Measurements from ENCODE around the gene SLC5A5.

Gene SLC5A5

GRCh38 chr19:17920527-17920926, 48.8 kb downstream of the SLC5A5 start:
- no peak for DNase-seq (ENCODE audit: low read depth)

DNA sequence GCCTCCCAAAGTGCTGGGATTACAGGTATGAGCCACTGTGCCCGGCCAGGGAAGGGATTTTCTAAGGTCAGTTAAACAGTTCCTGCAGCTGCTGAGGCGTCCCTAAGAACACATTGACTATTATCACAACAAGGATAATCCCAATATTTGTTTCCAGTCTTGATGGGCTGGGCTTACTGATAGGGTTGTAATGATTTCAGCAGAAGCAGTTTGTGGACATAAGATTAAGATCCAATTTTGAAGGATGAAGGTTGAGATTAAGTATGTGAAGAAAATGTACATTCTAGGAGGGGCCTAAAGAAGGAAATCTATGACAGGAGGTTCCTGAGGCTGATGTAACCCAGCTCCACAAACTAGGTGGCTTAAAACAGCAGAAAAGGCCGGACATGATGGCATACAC, 50.4 kb downstream of the SLC5A5 start:
- no peak for DNase-seq (ENCODE audit: low read depth)

DNA sequence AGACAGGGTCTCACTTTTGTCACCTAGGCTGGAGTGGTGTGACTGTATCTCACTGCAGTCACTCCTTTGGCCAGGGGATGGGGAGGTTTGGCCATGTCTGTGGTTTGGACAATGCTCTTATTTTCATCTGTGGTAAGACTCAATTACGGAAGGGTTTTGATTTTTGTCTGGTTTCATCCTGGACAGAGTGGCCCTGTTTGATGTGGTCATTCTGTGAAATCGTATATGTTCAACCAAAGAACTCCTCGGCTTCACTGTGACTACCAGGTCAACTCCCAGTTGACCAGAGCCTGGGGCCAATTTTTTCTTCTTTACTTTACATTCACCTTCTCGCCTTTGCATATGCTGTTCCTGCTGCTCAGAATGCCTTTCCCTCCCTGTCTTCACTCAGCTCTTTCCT, 54.3 kb downstream of the SLC5A5 start:
- no peak for DNase-seq (ENCODE audit: low read depth)

DNA sequence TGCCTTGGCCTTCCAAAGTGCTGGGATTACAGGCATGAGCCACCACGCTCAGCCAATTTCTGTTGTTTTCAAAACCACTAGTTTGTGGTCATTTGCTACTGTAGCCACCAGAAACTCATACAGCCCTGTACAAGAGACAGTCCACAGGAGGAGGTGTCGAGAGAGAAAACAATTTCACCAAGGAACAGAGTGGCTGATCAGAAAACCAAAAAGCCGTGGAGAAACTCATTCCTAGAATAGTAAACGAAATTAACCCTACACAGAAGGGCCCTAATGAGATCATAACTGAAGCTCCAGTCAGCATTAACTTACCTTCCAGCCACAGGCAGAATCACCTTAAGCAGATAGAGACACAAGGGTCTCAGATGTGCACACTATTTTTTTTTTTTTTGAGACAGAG, 57.3 kb downstream of the SLC5A5 start:
- no peak for DNase-seq (ENCODE audit: low read depth)

DNA sequence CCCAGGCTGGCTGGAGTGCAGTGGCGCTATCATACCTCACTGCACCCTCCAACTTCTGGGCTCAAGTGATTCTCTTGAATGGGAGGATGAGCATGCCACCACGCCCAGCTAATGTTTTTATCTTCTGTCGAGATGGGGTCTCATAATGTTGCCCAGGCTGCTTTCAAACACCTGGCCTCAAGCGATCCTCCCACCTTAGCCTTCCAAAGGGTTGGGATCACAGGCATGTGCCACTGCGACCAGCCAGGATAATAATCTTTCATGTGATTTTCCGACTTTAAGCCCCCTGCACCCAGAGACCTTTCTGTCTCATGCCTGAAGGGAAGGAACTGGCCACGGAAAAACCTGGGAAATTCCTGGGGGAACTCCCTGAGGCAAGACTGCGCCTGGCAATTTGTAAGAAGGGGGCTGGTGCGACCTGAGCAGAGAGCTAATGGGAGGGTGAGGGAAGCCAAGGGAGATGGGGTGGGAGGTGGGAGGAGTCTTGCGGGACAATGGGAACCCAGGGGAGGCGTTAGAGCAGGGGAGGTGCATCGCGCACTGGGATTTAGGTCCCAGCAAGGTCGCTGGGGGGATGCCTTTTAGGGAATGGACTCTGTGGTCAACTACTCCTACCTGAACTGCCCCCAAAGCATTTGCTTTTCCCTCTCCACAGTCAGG, 59.9 kb downstream of the SLC5A5 start:
- no peak for DNase-seq (ENCODE audit: low read depth)

DNA sequence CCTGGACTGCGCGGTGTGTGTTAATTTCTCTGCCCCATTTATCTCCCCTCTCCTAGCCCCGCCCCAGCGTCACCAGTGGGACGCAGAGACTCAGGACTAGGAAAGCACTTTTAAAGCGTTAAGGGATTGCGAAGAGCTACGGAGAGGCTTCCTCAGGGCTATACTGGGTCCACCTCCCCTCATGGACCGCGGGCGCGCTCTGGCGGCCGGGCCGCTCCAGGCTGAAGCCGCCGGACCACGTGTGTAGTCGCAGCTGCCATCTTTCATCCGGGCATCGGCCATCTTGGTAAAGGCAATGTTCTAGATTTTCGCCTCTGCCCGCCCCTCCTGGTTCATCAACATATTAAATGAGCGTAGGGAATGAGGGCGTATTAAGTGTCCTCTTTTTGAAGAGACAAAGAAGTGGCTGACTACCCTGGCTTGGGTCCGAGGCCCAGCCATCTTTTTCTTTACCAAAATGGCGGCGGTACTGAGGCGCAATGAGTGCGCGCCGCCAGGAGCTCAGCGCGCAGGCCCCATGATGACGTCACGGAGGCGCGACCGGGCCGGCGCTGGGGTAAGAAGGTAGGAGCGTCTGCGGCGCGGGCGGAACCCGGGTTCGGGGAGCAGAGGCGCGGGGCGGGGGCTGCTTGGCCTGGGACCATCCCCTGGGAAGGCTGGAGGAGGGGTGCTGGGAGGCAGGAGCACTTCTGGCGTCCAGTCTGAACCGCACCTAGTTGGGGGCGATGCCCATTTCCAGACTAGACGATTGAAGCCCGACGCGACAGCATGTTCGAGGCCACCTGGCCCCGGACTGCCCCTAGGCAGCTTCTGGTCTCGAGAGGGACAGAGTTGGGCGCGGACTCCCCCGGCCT, 61.0 kb downstream of the SLC5A5 start, which contains the start of gene CCDC124:
CCDC124 (plus strand) TSS at position 531 of the 854 bp plus-strand sequence. CDS start 3,406 bp downstream, outside the sequence.
- DNase-seq (ENCODE audit: low read depth), result peak; percentile 79

- DNase-seq (ENCODE audit: low read depth), result no peak
Observed at GRCh38 chr19:17933414-17934129, 61.8 kb downstream of the SLC5A5 start.

DNA sequence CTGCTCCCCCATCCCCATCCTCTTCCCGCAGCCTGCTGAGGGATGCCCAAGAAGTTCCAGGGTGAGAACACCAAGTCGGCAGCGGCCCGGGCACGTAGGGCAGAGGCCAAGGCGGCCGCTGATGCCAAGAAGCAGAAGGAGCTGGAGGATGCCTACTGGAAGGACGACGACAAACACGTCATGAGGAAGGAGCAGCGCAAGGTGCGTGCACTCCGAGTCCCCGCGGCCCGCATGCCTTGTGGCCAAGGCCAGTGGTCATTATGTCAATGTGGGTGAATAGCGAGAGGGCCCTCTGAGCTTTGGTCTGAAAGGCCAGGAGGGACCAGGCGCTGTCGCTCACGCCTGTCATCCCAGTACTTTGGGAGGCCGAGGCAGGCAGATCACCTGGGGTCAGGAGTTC, 64.6 kb downstream of the SLC5A5 start:
- no peak for DNase-seq (ENCODE audit: low read depth)

- no peak for DNase-seq (ENCODE audit: low read depth)
Observed at GRCh38 chr19:17937371-17937900, 65.7 kb downstream of the SLC5A5 start.

DNA sequence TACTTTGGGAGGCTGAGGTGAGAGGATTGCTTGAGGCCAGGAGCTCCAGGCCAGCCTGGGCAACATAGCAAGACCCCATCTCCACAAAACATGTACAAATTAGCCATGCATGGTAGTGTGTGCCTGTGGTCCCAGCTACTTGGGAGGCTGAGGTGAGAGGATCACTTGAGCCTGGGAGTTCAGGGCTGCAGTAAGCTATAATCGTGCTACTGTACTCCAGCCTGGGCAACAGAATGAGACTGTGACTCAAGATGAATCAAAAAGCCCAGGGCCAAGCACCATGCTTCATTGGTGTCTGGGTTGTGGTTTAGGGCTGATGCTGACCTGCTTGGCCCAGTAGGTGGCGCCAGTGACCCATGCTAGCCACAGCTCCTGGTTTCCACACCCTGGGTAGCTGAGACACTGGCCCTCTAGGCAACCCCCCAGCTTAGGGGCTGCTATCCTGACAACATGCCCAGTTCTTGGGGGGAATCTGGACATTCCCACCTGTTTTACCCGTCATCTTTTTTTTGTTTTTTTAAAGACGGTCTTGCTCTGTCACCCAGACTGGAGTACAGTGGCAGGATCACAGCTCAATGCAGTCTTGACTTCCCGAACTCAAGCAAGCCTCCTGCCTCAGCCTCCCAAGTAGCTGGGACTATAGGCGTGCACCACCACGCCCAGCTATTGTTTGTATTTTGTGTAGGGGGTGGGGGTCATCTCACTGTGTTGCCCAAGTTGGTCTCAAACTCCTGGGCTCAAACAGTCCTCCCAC, 66.5 kb downstream of the SLC5A5 start:
- DNase-seq (ENCODE audit: low read depth), result peak; percentile 75

- DNase-seq (ENCODE audit: low read depth), result no peak
Observed at GRCh38 chr19:17942181-17942580, 70.4 kb downstream of the SLC5A5 start.

DNA sequence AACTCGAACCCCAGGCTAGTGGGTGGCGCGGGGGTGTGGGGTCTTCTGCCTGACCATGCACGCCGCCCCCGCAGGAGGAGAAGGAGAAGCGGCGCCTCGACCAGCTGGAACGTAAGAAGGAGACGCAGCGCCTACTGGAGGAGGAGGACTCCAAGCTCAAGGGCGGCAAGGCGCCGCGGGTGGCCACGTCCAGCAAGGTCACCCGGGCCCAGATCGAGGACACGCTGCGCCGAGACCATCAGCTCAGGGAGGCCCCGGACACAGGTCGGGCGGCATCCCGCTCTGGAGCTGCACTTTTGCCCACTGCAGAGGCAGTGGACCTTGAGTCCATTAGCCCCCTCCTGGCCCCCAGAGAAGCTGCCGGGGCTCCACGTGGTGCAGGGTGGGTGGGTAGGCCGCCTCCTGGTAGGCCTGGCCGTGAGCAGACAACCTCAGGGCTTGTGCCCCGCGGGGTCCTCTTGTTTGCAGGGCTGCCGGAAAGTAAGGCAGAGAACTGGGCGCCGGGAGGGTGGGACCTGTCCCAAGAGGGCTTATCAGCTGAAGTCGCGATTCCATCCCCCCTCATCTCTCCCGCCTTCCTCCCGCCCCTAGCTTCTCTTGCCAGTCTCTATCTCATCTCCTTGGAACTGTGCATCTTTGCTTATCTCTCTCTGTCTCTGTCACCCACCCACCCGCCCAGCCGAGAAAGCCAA, 71.0 kb downstream of the SLC5A5 start:
- DNase-seq (ENCODE audit: low read depth), result no peak

GRCh38 chr19:17943274-17944221, 71.8 kb downstream of the SLC5A5 start:
- no peak for DNase-seq (ENCODE audit: low read depth)

GRCh38 chr19:17944301-17944700, 72.6 kb downstream of the SLC5A5 start:
- no peak for DNase-seq (ENCODE audit: low read depth)

All from stimulated activated CD8-positive, alpha-beta memory T cell treated with anti-CD3 and anti-CD28 coated beads, Interleukin-15, amount 100 ng/mL, for 1 hour (primary cell).